Stimulated activated CD4-positive, alpha-beta T cell treated with anti-CD3 and anti-CD28 coated beads, Interleukin-4, amount 100 ng/mL, for 24 hours (primary cell): ENCODE measurements around the gene UNC5B.

Source experiments
- DNase-seq: peaks from one replicate; pipeline ENCODE4 v3.0.0-alpha.2; 2020

Gene UNC5B

GRCh38 chr10:71348850-71349249, 136.5 kb downstream of the UNC5B start:
- DNase-seq: no peak

GRCh38 chr10:71349406-71349805, 137.0 kb downstream of the UNC5B start:
- DNase-seq: no peak

GRCh38 chr10:71351087-71351486, 138.7 kb downstream of the UNC5B start:
- no peak for DNase-seq

GRCh38 chr10:71351628-71352319, 139.4 kb downstream of the UNC5B start:
- no peak for DNase-seq
